ENCODE measurements around the gene RFC4. TPM values are rescaled to one million over a fixed set of nuclear protein-coding genes. Genes with fewer than 3 reads are reported as not detected.
"Not testable (repeated sequence)": the region's sequence is repeated elsewhere in the genome, so short reads cannot be mapped to it uniquely, and the experiment has no call there.

RFC4 gene, protein sequence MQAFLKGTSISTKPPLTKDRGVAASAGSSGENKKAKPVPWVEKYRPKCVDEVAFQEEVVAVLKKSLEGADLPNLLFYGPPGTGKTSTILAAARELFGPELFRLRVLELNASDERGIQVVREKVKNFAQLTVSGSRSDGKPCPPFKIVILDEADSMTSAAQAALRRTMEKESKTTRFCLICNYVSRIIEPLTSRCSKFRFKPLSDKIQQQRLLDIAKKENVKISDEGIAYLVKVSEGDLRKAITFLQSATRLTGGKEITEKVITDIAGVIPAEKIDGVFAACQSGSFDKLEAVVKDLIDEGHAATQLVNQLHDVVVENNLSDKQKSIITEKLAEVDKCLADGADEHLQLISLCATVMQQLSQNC
- total RNA-seq (2022) (94.8 and 107 TPM in 2 replicates), Bru-seq, nascent RNA (percentile 93 among the genes with signal in this experiment), BruChase-seq, experiment 1, labeled RNA remaining after a 6-hour chase (percentile 89 among the genes with signal in this experiment), BruChase-seq, experiment 2, labeled RNA remaining after a 2-hour chase (percentile 88 among the genes with signal in this experiment)
- long read RNA-seq, transcript RFC4-202 (11 exons, 1,448 nt) = minor isoform, 41 of 135 reads
- long read RNA-seq, transcript RFC4-201 (11 exons, 1,384 nt) = major isoform, 63 of 135 reads
- long read RNA-seq, partial matches to known transcripts = 12 of 135 reads
- long read RNA-seq, other reads (novel, unspliced or antisense) = 19 of 135 reads

- Mint-ChIP-seq H3K36me3 (ENCODE audit: insufficient read depth, unreplicated experiment) (peaks cover 52% of the 10 kb centered on the region), H3K4me1 (ENCODE audit: low read depth, unreplicated experiment) (peaks cover 19% of the 10 kb centered on the region), H3K9me3 (ENCODE audit: low read depth, unreplicated experiment) (no peaks in the 10 kb centered on the region), H3K27ac (ENCODE audit: unreplicated experiment) (peak within 1 kb of the TSS; percentile 90), H3K27me3 (ENCODE audit: unreplicated experiment) (no peaks in the 10 kb centered on the region), H3K4me3 (ENCODE audit: low read depth, unreplicated experiment) (peak within 1 kb of the TSS; percentile 95)
- TF ChIP-seq, protein P1, sequence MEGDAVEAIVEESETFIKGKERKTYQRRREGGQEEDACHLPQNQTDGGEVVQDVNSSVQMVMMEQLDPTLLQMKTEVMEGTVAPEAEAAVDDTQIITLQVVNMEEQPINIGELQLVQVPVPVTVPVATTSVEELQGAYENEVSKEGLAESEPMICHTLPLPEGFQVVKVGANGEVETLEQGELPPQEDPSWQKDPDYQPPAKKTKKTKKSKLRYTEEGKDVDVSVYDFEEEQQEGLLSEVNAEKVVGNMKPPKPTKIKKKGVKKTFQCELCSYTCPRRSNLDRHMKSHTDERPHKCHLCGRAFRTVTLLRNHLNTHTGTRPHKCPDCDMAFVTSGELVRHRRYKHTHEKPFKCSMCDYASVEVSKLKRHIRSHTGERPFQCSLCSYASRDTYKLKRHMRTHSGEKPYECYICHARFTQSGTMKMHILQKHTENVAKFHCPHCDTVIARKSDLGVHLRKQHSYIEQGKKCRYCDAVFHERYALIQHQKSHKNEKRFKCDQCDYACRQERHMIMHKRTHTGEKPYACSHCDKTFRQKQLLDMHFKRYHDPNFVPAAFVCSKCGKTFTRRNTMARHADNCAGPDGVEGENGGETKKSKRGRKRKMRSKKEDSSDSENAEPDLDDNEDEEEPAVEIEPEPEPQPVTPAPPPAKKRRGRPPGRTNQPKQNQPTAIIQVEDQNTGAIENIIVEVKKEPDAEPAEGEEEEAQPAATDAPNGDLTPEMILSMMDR (IDR thresholded peaks at IDR 0.05; ENCODE audit: unreplicated experiment) = peak; percentile 29
- peak; percentile 95 for DNase-seq
- BruUV-seq (replicated peaks) = TSS peak; percentile 98
- CTCF ChIA-PET = interaction anchor here (1.1 kb wide), 1 partner anchor 14 kb away, joined by 3 read pairs; no protein-coding TSS in a partner anchor
- intact Hi-C loops (cut with micrococcal nuclease; ENCODE audit: unreplicated experiment) = loop anchor here (1.0 kb wide), 1 partner anchor 236 kb away; the partner anchor contains the start of gene DNAJB11
Measured at GRCh38 chr3:186806089-186807055, at the start of gene RFC4. Gene RFC4 (minus strand): TSS chr3:186806482. CDS start chr3:186804713, 1,769 bp downstream.

DNA sequence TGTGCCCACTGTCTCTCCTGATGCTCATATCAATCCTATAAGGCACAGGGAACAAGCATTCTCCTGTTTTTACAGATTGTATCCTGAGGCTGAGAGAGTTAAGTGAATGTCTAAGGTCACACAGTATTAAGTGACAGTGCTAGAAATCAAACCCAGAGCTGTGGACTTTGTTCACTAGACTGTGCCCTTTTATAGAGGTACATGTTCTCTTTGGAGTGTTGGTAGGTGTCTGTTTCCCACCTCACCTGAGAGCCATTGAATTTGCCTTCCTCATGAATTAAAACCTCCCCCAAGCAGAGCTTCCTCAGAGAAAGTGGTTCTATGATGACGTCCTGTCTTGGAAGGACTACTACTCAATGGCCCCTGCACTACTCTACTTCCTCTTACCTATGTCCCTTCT lies 48.7 kb upstream of the RFC4 start:
- CTCF ChIA-PET = interaction anchor here (0.6 kb wide), 1 partner anchor 458 kb away, joined by 3 read pairs; no protein-coding TSS in a partner anchor
- Mint-ChIP-seq H3K4me3 (ENCODE audit: low read depth, unreplicated experiment) (no peak overlapping the region), H3K9me3 (ENCODE audit: low read depth, unreplicated experiment) (peaks cover 2% of the 10 kb centered on the region), H3K27ac (ENCODE audit: unreplicated experiment) (no peak overlapping the region), H3K27me3 (ENCODE audit: unreplicated experiment) (peaks cover 36% of the 10 kb centered on the region), H3K36me3 (ENCODE audit: insufficient read depth, unreplicated experiment) (no peaks in the 10 kb centered on the region), H3K4me1 (ENCODE audit: low read depth, unreplicated experiment) (no peaks in the 10 kb centered on the region)
- intact Hi-C loops (cut with micrococcal nuclease; ENCODE audit: unreplicated experiment) = no loop called here
- DNase-seq = no peak
- no TSS peak for BruUV-seq (replicated peaks)
- TF ChIP-seq, protein P1 (IDR thresholded peaks at IDR 0.05; ENCODE audit: unreplicated experiment) = no peak

DNA sequence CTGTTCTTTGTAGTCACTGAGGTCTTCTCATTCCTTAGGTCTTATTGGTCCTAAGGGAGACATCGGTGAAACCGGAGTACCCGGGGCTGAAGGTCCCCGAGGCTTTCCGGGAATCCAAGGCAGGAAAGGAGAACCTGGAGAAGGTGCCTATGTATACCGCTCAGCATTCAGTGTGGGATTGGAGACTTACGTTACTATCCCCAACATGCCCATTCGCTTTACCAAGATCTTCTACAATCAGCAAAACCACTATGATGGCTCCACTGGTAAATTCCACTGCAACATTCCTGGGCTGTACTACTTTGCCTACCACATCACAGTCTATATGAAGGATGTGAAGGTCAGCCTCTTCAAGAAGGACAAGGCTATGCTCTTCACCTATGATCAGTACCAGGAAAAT lies 47.9 kb upstream of the RFC4 start:
- no peaks in the 10 kb centered on the region for H3K9me3 Mint-ChIP-seq (ENCODE audit: low read depth, unreplicated experiment)
- H3K36me3 Mint-ChIP-seq (ENCODE audit: insufficient read depth, unreplicated experiment) = no peaks in the 10 kb centered on the region
- H3K4me1 Mint-ChIP-seq (ENCODE audit: low read depth, unreplicated experiment) = no peaks in the 10 kb centered on the region
- DNase-seq = no peak
- intact Hi-C loops (cut with micrococcal nuclease; ENCODE audit: unreplicated experiment) = no loop called here
- CTCF ChIA-PET = no interaction called here
- no peak overlapping the region for H3K27ac Mint-ChIP-seq (ENCODE audit: unreplicated experiment)
- no peak overlapping the region for H3K4me3 Mint-ChIP-seq (ENCODE audit: low read depth, unreplicated experiment)
- peaks cover 36% of the 10 kb centered on the region for H3K27me3 Mint-ChIP-seq (ENCODE audit: unreplicated experiment)
- no TSS peak for BruUV-seq (replicated peaks)
- TF ChIP-seq, protein P1 (IDR thresholded peaks at IDR 0.05; ENCODE audit: unreplicated experiment) = no peak

- Mint-ChIP-seq H3K27ac (ENCODE audit: unreplicated experiment) (no peak overlapping the region), H3K36me3 (ENCODE audit: insufficient read depth, unreplicated experiment) (no peaks in the 10 kb centered on the region), H3K27me3 (ENCODE audit: unreplicated experiment) (peaks cover 36% of the 10 kb centered on the region), H3K4me1 (ENCODE audit: low read depth, unreplicated experiment) (no peaks in the 10 kb centered on the region), H3K4me3 (ENCODE audit: low read depth, unreplicated experiment) (no peak overlapping the region), H3K9me3 (ENCODE audit: low read depth, unreplicated experiment) (no peaks in the 10 kb centered on the region)
- intact Hi-C loops (cut with micrococcal nuclease; ENCODE audit: unreplicated experiment) = no loop called here
- CTCF ChIA-PET = interaction anchor here (0.7 kb wide), 1 partner anchor 78 kb away, joined by 3 read pairs; no protein-coding TSS in a partner anchor
- no peak for DNase-seq
- TF ChIP-seq, protein P1 (IDR thresholded peaks at IDR 0.05; ENCODE audit: unreplicated experiment) = no peak
- no TSS peak for BruUV-seq (replicated peaks)
Measured at GRCh38 chr3:186852994-186853393, 46.7 kb upstream of the RFC4 start.

GRCh38 chr3:186851835-186852234 lies 45.6 kb upstream of the RFC4 start:
- DNase-seq; H3K27ac Mint-ChIP-seq (ENCODE audit: unreplicated experiment); H3K4me3 Mint-ChIP-seq (ENCODE audit: low read depth, unreplicated experiment); H3K36me3 Mint-ChIP-seq (ENCODE audit: insufficient read depth, unreplicated experiment); H3K9me3 Mint-ChIP-seq (ENCODE audit: low read depth, unreplicated experiment); intact Hi-C loops (cut with micrococcal nuclease; ENCODE audit: unreplicated experiment); H3K4me1 Mint-ChIP-seq (ENCODE audit: low read depth, unreplicated experiment); BruUV-seq (replicated peaks): not testable (repeated sequence)
- CTCF ChIA-PET = interaction anchor here (0.6 kb wide), 1 partner anchor 235 kb away, joined by 7 read pairs; no protein-coding TSS in a partner anchor
- peaks cover 48% of the 10 kb centered on the region for H3K27me3 Mint-ChIP-seq (ENCODE audit: unreplicated experiment)
